Measurements from ENCODE around the gene SERINC4.

Gene SERINC4

GRCh38 chr15:43795997-43796396, 4.0 kb downstream of the SERINC4 start:
- H3K4me1 ChIP-seq (ENCODE audit: control insufficient read depth, insufficient read depth, low read length) = peaks cover 42% of the 10 kb centered on the region
- no peaks in the 10 kb centered on the region for H3K27me3 ChIP-seq (ENCODE audit: control insufficient read depth, insufficient read depth, low read length)
- peak overlapping the region; percentile 61 for H3K27ac ChIP-seq (ENCODE audit: low read depth, low read length)
- H3K9ac ChIP-seq (ENCODE audit: low read depth, low read length) = no peak overlapping the region
- no peaks in the 10 kb centered on the region for H3K9me3 ChIP-seq (ENCODE audit: control insufficient read depth, insufficient read depth, low read length)
- peaks cover 51% of the 10 kb centered on the region for H3K36me3 ChIP-seq (ENCODE audit: control insufficient read depth, insufficient read depth, low read length)
- no peak overlapping the region for H3K4me3 ChIP-seq (ENCODE audit: low read depth, low read length)

DNA sequence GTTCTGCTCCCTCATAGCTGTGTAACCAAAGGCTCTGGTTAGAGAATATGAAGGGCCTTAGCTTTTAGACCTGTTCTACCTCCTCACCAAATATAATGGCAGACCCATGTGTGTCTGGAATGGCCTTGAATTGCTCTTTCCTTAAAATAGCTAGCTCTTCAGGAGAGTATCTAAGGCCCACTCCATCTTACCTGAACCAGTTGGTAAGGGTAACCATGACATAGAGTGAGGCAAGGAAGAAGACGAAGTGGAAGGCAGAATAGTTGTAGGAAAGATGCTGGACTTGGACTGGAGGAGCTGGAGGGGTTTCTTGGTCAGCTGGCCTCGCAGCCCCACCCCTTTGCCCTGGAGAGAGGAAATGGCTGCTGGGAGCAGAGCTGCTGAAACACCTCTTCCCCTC, 4.8 kb downstream of the SERINC4 start:
- Histone ChIP-seq H3K27ac (ENCODE audit: low read depth, low read length) (peak overlapping the region; percentile 61), H3K4me1 (ENCODE audit: control insufficient read depth, insufficient read depth, low read length) (peaks cover 41% of the 10 kb centered on the region), H3K27me3 (ENCODE audit: control insufficient read depth, insufficient read depth, low read length) (no peaks in the 10 kb centered on the region), H3K9me3 (ENCODE audit: control insufficient read depth, insufficient read depth, low read length) (no peaks in the 10 kb centered on the region), H3K36me3 (ENCODE audit: control insufficient read depth, insufficient read depth, low read length) (peaks cover 51% of the 10 kb centered on the region), H3K4me3 (ENCODE audit: low read depth, low read length) (no peak overlapping the region), H3K9ac (ENCODE audit: low read depth, low read length) (no peak overlapping the region)

DNA sequence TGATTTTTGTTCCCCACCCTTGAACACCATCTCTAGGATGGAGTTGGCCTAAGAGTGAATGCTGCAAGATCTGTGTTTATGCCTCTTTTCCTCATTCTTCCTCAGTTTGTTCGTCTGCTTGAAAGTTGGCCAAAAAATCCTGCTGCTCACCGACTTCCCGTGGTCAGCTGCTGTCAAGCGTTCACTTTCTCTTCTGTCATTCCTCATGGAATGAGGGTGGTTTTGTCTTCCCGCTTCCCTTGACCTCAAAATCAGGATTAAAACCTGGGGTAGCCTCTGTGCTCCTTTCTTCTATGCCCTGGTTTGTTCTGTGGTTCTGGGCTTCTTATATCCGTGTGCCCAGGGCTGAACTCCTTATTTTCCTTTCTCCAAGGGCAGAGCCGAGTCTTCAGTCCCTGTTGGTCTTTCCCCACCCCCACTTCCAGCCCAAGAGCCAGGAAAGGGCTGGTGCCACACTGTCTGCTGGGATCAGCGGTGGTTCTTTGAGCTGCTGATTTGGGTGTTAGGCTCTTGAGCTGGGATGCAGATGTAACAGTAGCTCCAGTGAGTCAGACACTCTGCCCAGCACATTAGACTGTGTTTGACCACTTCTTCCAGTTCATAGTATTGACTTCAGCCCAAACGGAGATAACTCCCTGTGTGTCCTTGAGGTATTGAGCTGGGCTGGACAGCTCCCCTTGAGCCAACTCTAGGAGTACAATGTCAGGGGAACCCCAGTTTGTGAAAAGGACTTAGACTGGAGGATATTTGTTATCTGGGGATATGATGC, 5.6 kb downstream of the SERINC4 start:
- Histone ChIP-seq H3K9me3 (ENCODE audit: control insufficient read depth, insufficient read depth, low read length) (no peaks in the 10 kb centered on the region), H3K27me3 (ENCODE audit: control insufficient read depth, insufficient read depth, low read length) (no peaks in the 10 kb centered on the region), H3K36me3 (ENCODE audit: control insufficient read depth, insufficient read depth, low read length) (peaks cover 44% of the 10 kb centered on the region), H3K9ac (ENCODE audit: low read depth, low read length) (no peak overlapping the region), H3K4me1 (ENCODE audit: control insufficient read depth, insufficient read depth, low read length) (peaks cover 36% of the 10 kb centered on the region), H3K4me3 (ENCODE audit: low read depth, low read length) (0 out of 2 replicates have a peak overlapping the region, but pooled peaks have one; percentile 15), H3K27ac (ENCODE audit: low read depth, low read length) (peak overlapping the region; percentile 61)

- no peak overlapping the region for H3K27ac ChIP-seq (ENCODE audit: low read depth, low read length)
- H3K27me3 ChIP-seq (ENCODE audit: control insufficient read depth, insufficient read depth, low read length) = no peaks in the 10 kb centered on the region
- H3K36me3 ChIP-seq (ENCODE audit: control insufficient read depth, insufficient read depth, low read length) = peaks cover 40% of the 10 kb centered on the region
- peak overlapping the region; percentile 81 for H3K4me3 ChIP-seq (ENCODE audit: low read depth, low read length)
- H3K4me1 ChIP-seq (ENCODE audit: control insufficient read depth, insufficient read depth, low read length) = peaks cover 36% of the 10 kb centered on the region
- H3K9me3 ChIP-seq (ENCODE audit: control insufficient read depth, insufficient read depth, low read length) = no peaks in the 10 kb centered on the region
- no peak overlapping the region for H3K9ac ChIP-seq (ENCODE audit: low read depth, low read length)
Measured at GRCh38 chr15:43793647-43794046, 6.4 kb downstream of the SERINC4 start.

DNA sequence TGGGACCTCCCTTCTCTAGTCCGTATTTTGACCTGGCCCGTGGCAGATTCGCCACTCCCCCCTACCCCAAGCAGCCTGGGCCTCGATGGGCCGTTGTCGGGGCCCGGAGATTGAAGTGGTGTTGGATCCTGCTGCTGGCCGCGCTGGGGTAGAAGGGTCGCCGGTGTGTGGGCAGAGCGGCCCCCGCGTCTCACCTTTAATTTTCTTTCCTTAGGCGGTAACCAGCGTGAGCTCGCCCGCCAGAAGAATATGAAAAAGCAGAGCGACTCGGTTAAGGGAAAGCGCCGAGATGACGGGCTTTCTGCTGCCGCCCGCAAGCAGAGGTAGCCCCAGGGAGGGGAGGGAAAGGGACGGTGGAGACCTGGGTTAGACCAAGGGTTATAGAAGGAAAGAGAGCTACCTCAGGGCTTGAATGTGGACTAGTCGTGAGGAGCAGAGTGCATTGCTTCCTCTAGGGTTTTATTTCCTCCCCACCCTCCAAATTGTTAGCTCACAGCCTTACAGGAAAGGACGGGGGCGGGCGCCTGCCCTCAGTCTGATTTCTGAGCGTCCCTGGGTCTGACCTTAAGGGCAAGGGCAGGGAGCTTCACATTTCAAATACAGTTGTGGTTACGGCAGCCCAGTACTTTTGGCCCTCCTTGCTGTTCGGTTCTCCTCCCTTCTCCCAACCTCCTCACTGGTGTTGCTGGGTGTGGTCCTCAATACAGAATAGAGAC, 7.1 kb downstream of the SERINC4 start:
- peaks cover 36% of the 10 kb centered on the region for H3K4me1 ChIP-seq (ENCODE audit: control insufficient read depth, insufficient read depth, low read length)
- H3K27ac ChIP-seq (ENCODE audit: low read depth, low read length) = peak overlapping the region; percentile 83
- H3K36me3 ChIP-seq (ENCODE audit: control insufficient read depth, insufficient read depth, low read length) = peaks cover 40% of the 10 kb centered on the region
- H3K9ac ChIP-seq (ENCODE audit: low read depth, low read length) = peak overlapping the region; percentile 90
- no peaks in the 10 kb centered on the region for H3K9me3 ChIP-seq (ENCODE audit: control insufficient read depth, insufficient read depth, low read length)
- H3K4me3 ChIP-seq (ENCODE audit: low read depth, low read length) = peak overlapping the region; percentile 81
- H3K27me3 ChIP-seq (ENCODE audit: control insufficient read depth, insufficient read depth, low read length) = no peaks in the 10 kb centered on the region

- peak within 1 kb of the TSS; percentile 81 for H3K4me3 ChIP-seq (ENCODE audit: low read depth, low read length)
- peak within 1 kb of the TSS; percentile 91 for H3K27ac ChIP-seq (ENCODE audit: low read depth, low read length)
- H3K9me3 ChIP-seq (ENCODE audit: control insufficient read depth, insufficient read depth, low read length) = no peaks in the 10 kb centered on the region
- peaks cover 36% of the 10 kb centered on the region for H3K4me1 ChIP-seq (ENCODE audit: control insufficient read depth, insufficient read depth, low read length)
- H3K9ac ChIP-seq (ENCODE audit: low read depth, low read length) = peak within 1 kb of the TSS; percentile 90
- peaks cover 40% of the 10 kb centered on the region for H3K36me3 ChIP-seq (ENCODE audit: control insufficient read depth, insufficient read depth, low read length)
- no peaks in the 10 kb centered on the region for H3K27me3 ChIP-seq (ENCODE audit: control insufficient read depth, insufficient read depth, low read length)
Measured at GRCh38 chr15:43791993-43792760, 7.8 kb downstream of the SERINC4 start, which contains the start of gene SERF2. TSS of gene SERF2 (plus strand) at chr15:43792320. CDS start at chr15:43792377, 57 bp downstream.

DNA sequence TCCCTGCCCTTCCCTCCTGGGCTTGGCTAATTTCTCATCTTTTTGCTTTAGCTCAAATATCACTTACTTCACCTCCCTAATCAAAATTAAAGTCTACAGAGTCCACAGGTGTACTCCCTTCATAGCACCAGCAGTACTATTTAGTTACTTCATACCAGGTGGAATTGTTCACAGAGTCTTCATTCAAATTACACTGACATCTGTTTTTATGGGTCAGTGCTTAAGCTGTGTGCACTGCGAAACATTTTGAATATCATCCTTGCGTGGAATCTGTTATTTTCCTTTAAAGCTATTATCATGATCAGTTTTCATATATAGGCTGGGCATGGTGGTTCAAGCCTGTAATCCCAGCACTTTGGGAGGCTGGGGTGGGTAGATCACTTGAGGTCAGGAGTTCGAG, 10.6 kb downstream of the SERINC4 start:
- Histone ChIP-seq H3K27ac (ENCODE audit: low read depth, low read length) (no peak overlapping the region), H3K27me3 (ENCODE audit: control insufficient read depth, insufficient read depth, low read length) (no peaks in the 10 kb centered on the region), H3K9me3 (ENCODE audit: control insufficient read depth, insufficient read depth, low read length) (no peaks in the 10 kb centered on the region), H3K9ac (ENCODE audit: low read depth, low read length) (no peak overlapping the region), H3K4me3 (ENCODE audit: low read depth, low read length) (no peak overlapping the region), H3K4me1 (ENCODE audit: control insufficient read depth, insufficient read depth, low read length) (peaks cover 14% of the 10 kb centered on the region), H3K36me3 (ENCODE audit: control insufficient read depth, insufficient read depth, low read length) (peaks cover 13% of the 10 kb centered on the region)

GRCh38 chr15:43779016-43779415, 21.0 kb downstream of the SERINC4 start:
- Histone ChIP-seq H3K4me3 (ENCODE audit: low read depth, low read length) (no peak overlapping the region), H3K27ac (ENCODE audit: low read depth, low read length) (no peak overlapping the region), H3K4me1 (ENCODE audit: control insufficient read depth, insufficient read depth, low read length) (peaks cover 10% of the 10 kb centered on the region), H3K9ac (ENCODE audit: low read depth, low read length) (no peak overlapping the region), H3K27me3 (ENCODE audit: control insufficient read depth, insufficient read depth, low read length) (no peaks in the 10 kb centered on the region), H3K9me3 (ENCODE audit: control insufficient read depth, insufficient read depth, low read length) (no peaks in the 10 kb centered on the region), H3K36me3 (ENCODE audit: control insufficient read depth, insufficient read depth, low read length) (peaks cover 6% of the 10 kb centered on the region)

DNA sequence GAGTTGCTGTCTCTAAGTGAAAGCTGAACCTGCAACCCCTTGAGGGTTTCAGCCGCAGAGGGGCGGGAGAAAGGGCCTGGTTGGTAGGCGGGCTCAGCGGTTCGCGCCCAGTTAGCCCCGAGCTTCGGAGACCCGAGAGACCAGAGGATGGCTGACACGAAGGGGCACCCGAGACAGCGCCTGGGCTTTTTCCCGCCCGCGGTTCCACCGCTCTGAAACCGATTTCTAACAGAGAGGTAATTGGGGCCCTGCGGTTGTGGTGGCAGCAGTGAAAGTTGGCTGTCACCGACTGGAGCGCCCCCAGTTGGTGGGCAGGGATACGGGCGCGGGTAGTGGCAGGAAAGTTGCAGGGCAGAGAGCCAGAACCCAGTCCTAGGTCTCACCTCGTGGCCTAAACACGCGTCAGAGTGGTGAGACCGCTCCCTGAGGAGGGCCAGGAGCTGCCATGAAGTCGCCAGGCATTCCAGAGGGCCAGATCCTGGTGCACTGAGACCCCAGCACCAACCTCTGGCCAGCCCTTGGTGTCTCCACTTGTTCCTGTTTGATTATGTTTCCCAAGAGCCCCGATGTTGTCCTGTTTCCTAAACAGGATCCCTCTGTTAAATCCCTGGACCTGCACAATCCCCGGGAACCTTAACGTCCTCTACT, 22.6 kb downstream of the SERINC4 start:
- no peaks in the 10 kb centered on the region for H3K9me3 ChIP-seq (ENCODE audit: control insufficient read depth, insufficient read depth, low read length)
- H3K4me1 ChIP-seq (ENCODE audit: control insufficient read depth, insufficient read depth, low read length) = peaks cover 10% of the 10 kb centered on the region
- H3K4me3 ChIP-seq (ENCODE audit: low read depth, low read length) = peak overlapping the region; percentile 86
- peaks cover 20% of the 10 kb centered on the region for H3K36me3 ChIP-seq (ENCODE audit: control insufficient read depth, insufficient read depth, low read length)
- 0 out of 2 replicates have a peak overlapping the region, but pooled peaks have one; percentile 7 for H3K9ac ChIP-seq (ENCODE audit: low read depth, low read length)
- peak overlapping the region; percentile 55 for H3K27ac ChIP-seq (ENCODE audit: low read depth, low read length)
- H3K27me3 ChIP-seq (ENCODE audit: control insufficient read depth, insufficient read depth, low read length) = no peaks in the 10 kb centered on the region

DNA sequence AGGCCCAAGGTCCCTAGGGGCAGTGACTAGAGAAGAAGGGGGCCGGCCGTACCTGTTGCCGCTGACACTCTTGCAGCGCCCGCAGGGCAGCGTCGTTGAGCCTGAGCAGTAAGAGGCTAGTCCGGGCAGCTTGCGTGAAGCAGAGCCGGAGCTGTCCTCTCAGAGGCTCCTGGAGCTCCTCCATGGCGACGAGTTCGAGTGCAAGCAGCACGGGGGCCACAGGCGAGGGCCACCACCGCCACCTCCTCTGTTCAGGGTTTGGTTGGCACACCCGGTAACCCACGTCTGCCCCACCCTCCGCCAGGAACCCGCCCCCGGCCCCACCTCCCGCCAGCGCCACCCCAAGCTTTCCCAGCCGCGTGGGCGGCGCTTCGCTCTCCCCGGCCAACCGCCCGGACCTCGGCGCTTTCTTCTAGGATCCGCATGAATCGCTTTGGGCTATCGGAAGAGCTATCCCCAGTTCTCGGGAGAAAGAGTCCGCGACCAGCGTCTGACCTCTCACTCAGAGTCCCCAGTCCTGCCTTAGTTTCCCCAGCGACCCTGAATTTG, 23.2 kb downstream of the SERINC4 start, which contains the start of gene ELL3:
TSS of gene ELL3 (minus strand) at position 249 of the 549 bp plus-strand sequence. CDS start at position 184, 65 bp downstream.
- Histone ChIP-seq H3K4me3 (ENCODE audit: low read depth, low read length) (peak within 1 kb of the TSS; percentile 86), H3K9me3 (ENCODE audit: control insufficient read depth, insufficient read depth, low read length) (no peaks in the 10 kb centered on the region), H3K36me3 (ENCODE audit: control insufficient read depth, insufficient read depth, low read length) (peaks cover 26% of the 10 kb centered on the region), H3K27me3 (ENCODE audit: control insufficient read depth, insufficient read depth, low read length) (no peaks in the 10 kb centered on the region), H3K27ac (ENCODE audit: low read depth, low read length) (peak within 1 kb of the TSS; percentile 55), H3K9ac (ENCODE audit: low read depth, low read length) (peak within 1 kb of the TSS; percentile 55; the same call in 1 of the 2 replicates), H3K4me1 (ENCODE audit: control insufficient read depth, insufficient read depth, low read length) (peaks cover 10% of the 10 kb centered on the region)

Data from HUES48 (cell line).